Brain microvascular endothelial cell (primary cell): Measurements from ENCODE around the gene PGAP3.

Experiments used
- DNase-seq: peaks from one replicate; pipeline ENCODE4 v3.0.0-alpha.2; 2020
- H3K27ac ChIP-seq: fragments of 250-450 bp; sonication (Bioruptor Pico); 2 replicates; pipeline ENCODE4 v1.5.1; 2020; ENCODE audit warnings: mild to moderate bottlenecking, moderate library complexity
- H3K27me3 ChIP-seq: fragments of 250-450 bp; sonication (Bioruptor Pico); replicated peaks from 2 replicates; pipeline ENCODE4 v1.5.1; 2020; ENCODE audit warnings: mild to moderate bottlenecking
- H3K36me3 ChIP-seq: fragments of 250-450 bp; sonication (Bioruptor Pico); replicated peaks from 2 replicates; pipeline ENCODE4 v1.5.1; 2020; ENCODE audit warnings: mild to moderate bottlenecking
- H3K4me3 ChIP-seq: 2 replicates; pipeline ENCODE4 v1.5.1; 2011; ENCODE audit warnings: low read depth, mild to moderate bottlenecking, control low read depth, low read length, moderate library complexity
- CTCF ChIP-seq: IDR thresholded peaks from 2 replicates; pipeline ENCODE4 v1.5.1; 2011; ENCODE audit warnings: low read depth, mild to moderate bottlenecking, moderate library complexity, low read length, control low read depth, inconsistent platforms; ENCODE audit errors: missing control alignments
- in situ Hi-C: cut with HindIII; loops from 2 replicates; pipeline ENCODE4 v1.10.0; 2017; ENCODE audit warnings: low sequenced_read_pairs, low pct_ligation_motif_present

PGAP3 gene

GRCh38 chr17:39653662-39654331 lies 34.1 kb downstream of the PGAP3 start:
- peak; percentile 22 for DNase-seq
- no peaks in the 10 kb centered on the region for H3K27me3 ChIP-seq
- in situ Hi-C loops, result no loop called here
- H3K36me3 ChIP-seq, result no peaks in the 10 kb centered on the region
- peak; percentile 96 for TF ChIP-seq CTCF
- no peak overlapping the region for H3K27ac ChIP-seq
- no peak overlapping the region for H3K4me3 ChIP-seq

GRCh38 chr17:39653316-39653661 lies 34.6 kb downstream of the PGAP3 start:
- no peak for DNase-seq
- H3K27me3 ChIP-seq, result no peaks in the 10 kb centered on the region
- H3K36me3 ChIP-seq, result no peaks in the 10 kb centered on the region
- no peak for TF ChIP-seq CTCF
- H3K27ac ChIP-seq, result no peak overlapping the region
- no peak overlapping the region for H3K4me3 ChIP-seq
- in situ Hi-C loops, result no loop called here

GRCh38 chr17:39652587-39653315 lies 35.1 kb downstream of the PGAP3 start:
- no peak overlapping the region for H3K27ac ChIP-seq
- H3K36me3 ChIP-seq, result no peaks in the 10 kb centered on the region
- no peak overlapping the region for H3K4me3 ChIP-seq
- DNase-seq, result no peak
- in situ Hi-C loops, result no loop called here
- TF ChIP-seq CTCF, result no peak
- no peaks in the 10 kb centered on the region for H3K27me3 ChIP-seq

- Histone ChIP-seq H3K36me3 (no peaks in the 10 kb centered on the region), H3K27me3 (no peaks in the 10 kb centered on the region), H3K27ac (no peak overlapping the region), H3K4me3 (no peak overlapping the region)
- TF ChIP-seq CTCF, result no peak
- no peak for DNase-seq
- in situ Hi-C loops, result no loop called here
Measured at GRCh38 chr17:39651923-39652586, 35.8 kb downstream of the PGAP3 start.

- in situ Hi-C loops, result no loop called here
- Histone ChIP-seq H3K27me3 (no peaks in the 10 kb centered on the region), H3K27ac (no peak overlapping the region), H3K4me3 (no peak overlapping the region), H3K36me3 (no peaks in the 10 kb centered on the region)
- no peak for TF ChIP-seq CTCF
- DNase-seq, result no peak
Measured at GRCh38 chr17:39650121-39650579, 37.7 kb downstream of the PGAP3 start.
